Measurements from ENCODE around the gene ANKRD16. TPM values are rescaled to one million over a fixed set of nuclear protein-coding genes. Genes with fewer than 3 reads are reported as not detected.

The ANKRD16 gene
- total and polyA plus RNA-seq, 7 donors, result 1.6 to 11.4 (median 8.6) TPM

DNA sequence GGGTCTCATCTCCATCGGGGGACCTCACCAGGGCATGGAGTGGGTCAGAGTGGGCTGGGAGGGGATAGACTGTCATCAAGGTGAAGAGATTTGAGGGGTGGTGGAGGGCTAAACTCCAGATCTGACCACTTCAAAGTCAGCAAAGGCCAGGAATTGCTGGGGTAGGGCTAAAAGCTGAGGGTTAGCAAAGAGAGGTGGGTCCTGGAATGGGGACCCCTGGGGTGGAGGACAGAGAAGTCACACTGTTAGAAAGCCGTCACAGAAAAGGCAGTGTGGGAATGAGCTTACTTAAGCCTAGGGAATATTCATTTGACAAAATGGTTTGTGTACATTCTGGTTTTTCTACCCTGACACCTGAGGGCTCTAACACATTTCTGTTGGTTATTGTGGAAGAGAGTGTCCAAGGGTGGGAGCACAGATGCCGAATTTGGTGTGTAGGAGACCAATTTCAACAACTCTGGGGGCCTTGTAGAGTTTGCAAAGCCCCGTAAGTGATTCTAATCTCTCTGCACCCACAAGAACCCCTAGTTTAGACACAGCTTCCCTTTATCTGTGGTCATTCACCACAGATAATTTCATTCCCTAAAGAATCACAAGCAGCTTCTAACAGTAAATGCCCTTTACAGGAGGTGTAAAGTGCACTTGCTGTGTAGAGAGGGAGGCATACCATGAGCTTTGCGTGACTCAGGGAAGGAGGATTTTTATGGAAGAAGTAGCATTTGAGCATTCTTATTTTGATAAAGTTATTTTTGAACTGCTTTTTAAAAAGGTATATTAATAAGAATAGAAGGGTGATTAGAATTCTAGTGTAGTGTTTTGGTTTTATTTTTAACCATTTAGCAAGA, 6.7 kb upstream of the ANKRD16 start:
- intact Hi-C loops (cut with DNase I), result loop anchor here (10.0 kb wide), 1 partner anchor 1888 kb away; the partner anchor contains the start of genes ATP5F1C and KIN
- Histone ChIP-seq H3K27me3 (no peaks in the 10 kb centered on the region), H3K27ac (no peak overlapping the region), H3K4me1 (peaks cover 0 to 20% (median 13%) of the 10 kb centered on the region in 4 donors), H3K9me3 (no peaks in the 10 kb centered on the region), H3K4me3 (no peak overlapping the region), H3K36me3 (peaks cover 0 to 34% (median 13%) of the 10 kb centered on the region in 4 donors)
- WGBS, 2 donors, result 85 to 91% methylated on average over 5 of the region's 5 CpGs
- TF ChIP-seq EP300 (IDR thresholded peaks at IDR 0.05) (no peak), POLR2A (IDR thresholded peaks at IDR 0.05) (no peak), CTCF (IDR thresholded peaks at IDR 0.05) (no peak), POLR2AphosphoS5 (IDR thresholded peaks at IDR 0.05) (no peak)
- DNase-seq, result no peak

- Histone ChIP-seq H3K4me3 (no peak overlapping the region), H3K27ac (no peak overlapping the region), H3K4me1 (peaks cover 0 to 26% (median 19%) of the 10 kb centered on the region in 4 donors), H3K27me3 (no peaks in the 10 kb centered on the region), H3K36me3 (peaks cover 0 to 34% (median 13%) of the 10 kb centered on the region in 4 donors), H3K9me3 (no peaks in the 10 kb centered on the region)
- 65 to 88% methylated on average over 9 of the region's 9 CpGs for WGBS, 2 donors
- DNase-seq, result no peak
- TF ChIP-seq POLR2A (IDR thresholded peaks at IDR 0.05) (no peak), POLR2AphosphoS5 (IDR thresholded peaks at IDR 0.05) (no peak), EP300 (IDR thresholded peaks at IDR 0.05) (no peak), CTCF (IDR thresholded peaks at IDR 0.05) (no peak)
- intact Hi-C loops (cut with DNase I), result loop anchor here (10.0 kb wide), 1 partner anchor 1889 kb away; the partner anchor contains the start of genes ATP5F1C and KIN
Observed at GRCh38 chr10:5895804-5896203, 6.1 kb upstream of the ANKRD16 start.

DNA sequence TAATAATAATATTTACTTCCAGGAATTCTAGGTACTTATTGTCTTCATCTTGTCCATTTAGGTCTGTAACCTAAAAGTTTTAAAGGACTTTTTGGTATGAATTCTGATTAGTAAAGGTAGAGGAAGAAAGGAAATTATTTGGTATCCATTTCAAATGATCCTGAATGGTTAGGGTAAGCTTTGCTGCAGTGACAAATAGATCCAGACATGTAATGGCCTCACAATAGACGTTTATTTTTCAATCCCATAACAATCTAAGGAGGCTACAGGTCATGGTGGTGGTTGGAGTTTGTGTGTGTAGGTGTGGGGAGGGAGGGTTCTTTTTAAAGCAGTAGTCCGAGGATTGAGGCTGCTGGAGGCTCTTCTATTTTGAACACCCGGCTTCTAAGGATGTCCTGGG, 5.7 kb upstream of the ANKRD16 start:
- 74 to 87% methylated on average over 3 of the region's 3 CpGs for WGBS, 2 donors
- Histone ChIP-seq H3K9me3 (no peaks in the 10 kb centered on the region), H3K27ac (no peak overlapping the region), H3K27me3 (no peaks in the 10 kb centered on the region), H3K36me3 (peaks cover 0 to 34% (median 13%) of the 10 kb centered on the region in 4 donors), H3K4me1 (peaks cover 0 to 30% (median 22%) of the 10 kb centered on the region in 4 donors), H3K4me3 (no peak overlapping the region)
- intact Hi-C loops (cut with DNase I), result loop anchor here (10.0 kb wide), 1 partner anchor 1889 kb away; the partner anchor contains the start of genes ATP5F1C and KIN
- TF ChIP-seq EP300 (IDR thresholded peaks at IDR 0.05), result no peak
- TF ChIP-seq CTCF (IDR thresholded peaks at IDR 0.05), result no peak
- no peak for TF ChIP-seq POLR2A (IDR thresholded peaks at IDR 0.05)
- TF ChIP-seq POLR2AphosphoS5 (IDR thresholded peaks at IDR 0.05), result no peak
- no peak for DNase-seq

DNA sequence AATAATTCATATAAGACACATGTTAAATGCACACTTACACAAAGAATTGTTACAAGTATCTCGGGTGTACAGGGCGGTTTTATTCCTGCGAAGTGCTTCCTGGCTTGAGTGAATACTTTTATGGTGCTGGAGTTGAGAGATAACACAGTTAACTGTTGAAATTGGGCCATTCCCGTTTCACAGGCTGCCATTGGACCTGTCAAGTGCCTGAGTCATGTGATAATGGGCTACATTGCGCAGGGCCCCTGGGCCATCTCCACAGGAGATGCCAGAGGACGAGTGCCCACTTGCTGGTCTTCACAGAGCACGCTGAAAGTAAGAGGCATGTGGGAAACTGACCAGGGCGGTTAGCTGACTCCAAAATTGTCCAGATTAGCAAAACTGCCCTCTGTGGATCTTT, 5.2 kb upstream of the ANKRD16 start:
- no peak for DNase-seq
- intact Hi-C loops (cut with DNase I), result loop anchor here (5.0 to 10.0 kb wide), 2 partner anchors 83 to 1890 kb away; partner anchors contain the start of genes ATP5F1C, GDI2 and KIN
- Histone ChIP-seq H3K27ac (no peak overlapping the region), H3K4me1 (peaks cover 0 to 30% (median 22%) of the 10 kb centered on the region in 4 donors), H3K27me3 (no peaks in the 10 kb centered on the region), H3K36me3 (peaks cover 0 to 34% (median 13%) of the 10 kb centered on the region in 4 donors), H3K9me3 (no peaks in the 10 kb centered on the region), H3K4me3 (no peak overlapping the region)
- 75 to 88% methylated on average over 8 of the region's 8 CpGs for WGBS, 2 donors
- no peak for TF ChIP-seq POLR2A (IDR thresholded peaks at IDR 0.05)

DNA sequence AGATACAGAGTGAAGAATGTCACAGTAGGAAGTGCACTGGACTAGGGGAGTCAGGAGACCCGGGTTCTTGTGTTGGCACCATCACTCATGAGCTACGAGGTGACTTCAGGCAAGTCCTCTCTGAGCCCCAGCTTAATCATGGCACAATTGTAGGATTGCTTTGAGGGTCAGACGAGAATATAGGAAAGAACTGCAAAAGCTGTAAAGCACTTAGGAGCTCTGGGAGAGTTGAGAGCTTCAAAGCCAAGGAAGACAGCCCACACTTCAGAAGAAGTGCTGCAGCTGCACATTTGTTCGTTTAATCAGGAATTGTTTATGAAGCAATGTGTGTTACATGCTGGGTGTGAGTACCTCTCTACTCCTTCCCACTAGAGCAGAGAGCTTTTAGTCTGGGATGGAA, 4.7 kb upstream of the ANKRD16 start:
- no peak for TF ChIP-seq POLR2A (IDR thresholded peaks at IDR 0.05)
- no peak for TF ChIP-seq POLR2AphosphoS5 (IDR thresholded peaks at IDR 0.05)
- no peak for TF ChIP-seq EP300 (IDR thresholded peaks at IDR 0.05)
- TF ChIP-seq CTCF (IDR thresholded peaks at IDR 0.05), result no peak
- peaks cover 0 to 34% (median 13%) of the 10 kb centered on the region in 4 donors for H3K36me3 ChIP-seq
- no peaks in the 10 kb centered on the region for H3K27me3 ChIP-seq
- 66 to 69% methylated on average over 4 of the region's 4 CpGs for WGBS, 2 donors
- no peak for DNase-seq
- H3K4me1 ChIP-seq, result peaks cover 0 to 30% (median 22%) of the 10 kb centered on the region in 4 donors
- intact Hi-C loops (cut with DNase I), result loop anchor here (5.0 to 10.0 kb wide), 2 partner anchors 82 to 1890 kb away; partner anchors contain the start of genes ATP5F1C, GDI2 and KIN
- no peak overlapping the region for H3K4me3 ChIP-seq
- H3K9me3 ChIP-seq, result no peaks in the 10 kb centered on the region
- H3K27ac ChIP-seq, result no peak overlapping the region
